HG02885 (cell line): ENCODE data around the gene NAGK.
"Not testable (repeated sequence)": the region's sequence is repeated elsewhere in the genome, so short reads cannot be mapped to it uniquely, and the experiment has no call there.

Source experiments
- ATAC-seq: cut with Tn5 transposase; IDR thresholded peaks from one replicate; pipeline ENCODE4 v1.9.1; 2021; ENCODE audit warnings: mild to moderate bottlenecking; ENCODE audit not compliant: unreplicated experiment, poor library complexity

The NAGK gene

DNA sequence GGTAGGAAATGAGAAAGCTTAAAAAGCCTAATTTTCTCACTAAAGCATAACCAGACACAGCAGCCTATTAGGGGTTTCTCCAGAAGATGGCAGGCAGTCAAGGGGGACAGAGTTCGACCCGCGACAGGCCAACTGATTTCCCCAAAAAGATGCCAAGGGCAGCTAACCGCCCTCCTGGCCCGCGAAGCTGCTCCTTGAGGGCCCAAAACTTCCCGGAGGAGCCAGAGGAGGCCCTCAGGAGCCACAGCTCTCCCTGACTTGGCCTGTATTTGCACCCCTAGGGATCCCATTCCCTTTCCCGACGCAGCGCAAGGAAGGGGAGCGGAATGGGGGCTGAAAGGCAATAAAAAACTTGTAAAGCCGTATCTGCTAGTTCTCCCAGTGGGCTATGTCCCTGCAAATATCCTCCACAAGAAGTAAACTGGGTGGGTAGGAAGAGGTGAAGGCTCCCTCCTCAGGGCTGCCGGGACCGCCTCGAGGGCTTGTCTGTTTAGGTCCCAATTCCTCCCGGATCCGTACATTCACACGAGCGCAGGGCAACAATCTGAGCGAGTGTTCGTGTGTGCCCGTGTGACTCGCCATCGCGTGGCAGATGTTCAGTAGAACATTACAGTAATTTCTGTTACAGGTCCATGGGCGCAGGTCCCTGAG, 756 bp upstream of the NAGK start:
- ATAC-seq: peak; percentile 0

DNA sequence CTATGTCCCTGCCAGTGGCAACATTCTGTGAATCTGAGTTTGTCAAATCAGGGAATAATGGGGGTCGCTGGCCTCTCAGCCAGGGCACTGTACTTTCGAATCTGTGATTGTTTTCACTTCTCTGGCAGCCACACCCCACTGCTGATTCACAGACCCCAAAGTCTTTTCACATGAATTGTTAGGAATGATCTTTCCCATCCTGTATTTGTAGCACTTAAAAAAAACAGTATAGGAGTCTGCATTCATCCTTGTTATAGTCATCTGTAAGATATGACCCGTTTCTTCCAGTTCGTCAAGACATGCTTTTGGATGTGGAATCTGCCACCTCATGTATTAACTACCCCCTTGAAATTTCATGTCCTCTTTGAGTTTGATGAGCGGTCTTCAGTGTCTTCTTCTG, 928 bp downstream of the NAGK start:
- no peak for ATAC-seq

DNA sequence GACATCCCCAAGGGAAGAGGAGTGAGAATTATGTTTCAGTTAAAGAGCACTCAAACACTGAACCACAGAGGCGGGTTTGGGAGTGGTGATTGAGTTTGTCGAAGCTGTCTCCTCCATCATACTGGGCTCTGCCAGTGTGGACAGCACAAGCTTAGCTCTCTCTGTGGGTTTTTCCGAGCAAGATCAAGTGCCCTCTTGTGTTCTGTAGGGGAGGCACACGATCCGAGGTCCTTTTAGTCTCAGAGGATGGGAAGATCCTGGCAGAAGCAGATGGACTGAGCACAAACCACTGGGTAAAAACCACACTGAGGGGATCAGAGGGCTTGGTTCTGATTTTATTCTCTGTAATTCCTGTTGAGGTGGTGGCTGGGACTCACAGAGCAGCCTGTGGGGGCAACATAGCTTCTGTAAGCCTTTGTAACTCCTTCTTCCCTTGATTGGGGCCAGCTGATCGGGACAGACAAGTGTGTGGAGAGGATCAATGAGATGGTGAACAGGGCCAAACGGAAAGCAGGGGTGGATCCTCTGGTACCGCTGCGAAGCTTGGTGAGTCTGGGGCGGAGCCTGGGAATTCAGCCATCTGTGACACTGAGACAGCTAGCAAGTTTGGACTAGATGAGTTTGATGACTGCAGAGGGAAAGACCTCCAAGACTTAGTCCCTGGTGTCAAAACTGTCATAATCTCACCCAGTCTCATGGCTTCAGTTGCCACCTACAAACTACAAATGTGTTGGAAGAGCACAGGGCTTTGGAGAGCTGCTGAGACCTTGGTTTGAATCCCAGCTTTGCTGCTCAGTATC, 2.0 kb downstream of the NAGK start:
- ATAC-seq: no peak

DNA sequence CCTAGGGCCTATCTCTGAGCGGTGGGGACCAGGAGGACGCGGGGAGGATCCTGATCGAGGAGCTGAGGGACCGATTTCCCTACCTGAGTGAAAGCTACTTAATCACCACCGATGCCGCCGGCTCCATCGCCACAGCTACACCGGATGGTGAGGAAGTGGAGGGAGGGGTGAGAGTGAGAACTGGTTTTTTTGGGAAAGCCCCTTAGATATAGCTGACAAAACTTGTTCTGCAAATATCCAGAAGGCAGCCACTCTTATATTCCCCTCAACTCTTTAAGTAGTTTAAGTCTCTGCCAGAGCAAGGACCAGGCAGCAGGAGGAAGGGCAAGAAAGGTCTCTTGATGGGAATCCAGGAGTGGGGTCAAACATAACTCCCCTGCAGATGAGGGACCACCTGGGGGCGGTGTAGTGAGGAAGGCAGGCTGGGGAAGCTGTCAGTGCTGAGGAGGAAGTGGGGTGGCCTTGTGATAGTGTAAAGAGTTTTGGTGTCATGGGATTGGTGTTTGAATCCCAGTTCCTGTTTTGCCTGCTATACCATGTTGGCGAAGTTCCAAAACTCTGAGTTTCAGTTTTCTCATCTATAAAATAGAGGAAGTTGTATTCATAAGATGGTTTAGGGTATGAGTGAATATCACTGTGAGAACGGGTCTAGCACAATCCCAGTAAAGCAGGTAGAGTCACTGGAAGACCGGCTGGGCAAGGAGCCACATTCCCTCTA, 3.4 kb downstream of the NAGK start:
- peak; percentile 36 for ATAC-seq

DNA sequence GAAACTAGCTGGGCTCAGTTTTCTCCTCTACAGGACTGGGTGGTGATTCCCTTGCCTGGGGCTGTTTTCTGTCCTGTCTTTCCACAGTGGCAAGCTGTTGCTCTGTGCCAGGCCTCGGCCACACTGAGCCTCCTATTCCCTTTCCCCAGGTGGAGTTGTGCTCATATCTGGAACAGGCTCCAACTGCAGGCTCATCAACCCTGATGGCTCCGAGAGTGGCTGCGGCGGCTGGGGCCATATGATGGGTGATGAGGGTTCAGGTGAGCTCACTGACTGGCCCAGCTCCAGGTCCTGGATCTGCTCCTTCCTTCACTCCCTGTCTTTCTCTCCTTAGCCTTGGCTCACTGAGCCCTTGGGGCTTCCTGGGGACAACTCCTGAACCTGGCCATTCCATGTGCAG, 4.0 kb downstream of the NAGK start:
- no peak for ATAC-seq

DNA sequence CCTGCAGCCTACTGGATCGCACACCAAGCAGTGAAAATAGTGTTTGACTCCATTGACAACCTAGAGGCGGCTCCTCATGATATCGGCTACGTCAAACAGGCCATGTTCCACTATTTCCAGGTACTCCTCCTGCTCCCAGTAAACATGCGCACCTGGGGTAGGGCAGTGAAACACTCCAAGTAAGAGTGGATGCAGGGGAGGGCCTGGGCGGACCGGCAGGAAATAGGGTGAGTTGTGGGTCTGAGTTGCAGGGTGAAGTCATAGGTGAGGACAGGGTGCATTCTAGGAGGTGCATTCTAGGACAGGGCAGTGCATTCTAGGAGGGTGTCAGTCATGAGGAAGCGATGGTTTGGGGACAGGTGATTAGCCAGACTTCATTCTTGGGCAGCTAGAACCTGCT, 5.0 kb downstream of the NAGK start:
- ATAC-seq: no peak

DNA sequence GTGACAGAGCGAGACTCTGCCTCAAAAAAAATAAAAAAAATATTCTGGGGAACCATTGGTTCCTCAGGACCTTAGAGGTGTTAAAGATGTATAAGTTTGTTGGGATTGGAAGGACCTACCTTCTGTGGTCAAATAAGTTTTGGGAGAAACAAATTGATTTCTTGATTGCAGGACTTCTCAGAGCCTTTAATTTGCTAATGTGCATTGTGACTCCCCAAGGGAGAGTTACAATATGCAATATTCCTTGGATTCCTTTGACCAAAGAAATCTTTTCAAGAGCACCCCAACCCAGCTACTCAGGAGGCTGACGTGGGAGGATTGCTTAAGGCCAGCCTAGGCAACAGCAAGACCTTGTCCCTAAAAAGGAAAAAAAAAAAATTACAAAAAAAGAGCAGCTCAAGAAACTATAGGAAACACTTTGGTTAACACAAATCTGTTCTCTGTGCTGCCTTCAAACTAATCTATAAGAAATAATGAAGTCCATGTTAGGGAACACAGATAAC, 6.5 kb downstream of the NAGK start:
- ATAC-seq: no peak

DNA sequence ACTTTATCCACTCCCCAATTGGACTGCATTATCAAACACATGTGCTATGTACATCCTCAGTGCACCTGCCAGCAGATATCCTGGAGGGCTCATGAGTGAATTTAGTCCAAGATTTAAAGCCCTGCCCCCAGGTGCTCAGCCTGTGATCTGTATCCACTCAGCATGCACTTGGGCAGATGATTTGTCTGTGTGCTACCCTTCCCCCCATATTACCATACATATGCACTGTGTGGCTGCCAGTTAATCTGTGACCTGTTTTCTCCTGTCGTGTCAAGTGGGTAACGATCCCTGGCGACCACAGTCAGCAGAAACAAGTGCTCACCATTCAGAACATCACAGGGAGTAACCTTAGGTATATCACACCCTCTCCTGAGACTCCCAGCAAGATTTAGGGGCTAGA, 10.2 kb downstream of the NAGK start:
- ATAC-seq: no peak

DNA sequence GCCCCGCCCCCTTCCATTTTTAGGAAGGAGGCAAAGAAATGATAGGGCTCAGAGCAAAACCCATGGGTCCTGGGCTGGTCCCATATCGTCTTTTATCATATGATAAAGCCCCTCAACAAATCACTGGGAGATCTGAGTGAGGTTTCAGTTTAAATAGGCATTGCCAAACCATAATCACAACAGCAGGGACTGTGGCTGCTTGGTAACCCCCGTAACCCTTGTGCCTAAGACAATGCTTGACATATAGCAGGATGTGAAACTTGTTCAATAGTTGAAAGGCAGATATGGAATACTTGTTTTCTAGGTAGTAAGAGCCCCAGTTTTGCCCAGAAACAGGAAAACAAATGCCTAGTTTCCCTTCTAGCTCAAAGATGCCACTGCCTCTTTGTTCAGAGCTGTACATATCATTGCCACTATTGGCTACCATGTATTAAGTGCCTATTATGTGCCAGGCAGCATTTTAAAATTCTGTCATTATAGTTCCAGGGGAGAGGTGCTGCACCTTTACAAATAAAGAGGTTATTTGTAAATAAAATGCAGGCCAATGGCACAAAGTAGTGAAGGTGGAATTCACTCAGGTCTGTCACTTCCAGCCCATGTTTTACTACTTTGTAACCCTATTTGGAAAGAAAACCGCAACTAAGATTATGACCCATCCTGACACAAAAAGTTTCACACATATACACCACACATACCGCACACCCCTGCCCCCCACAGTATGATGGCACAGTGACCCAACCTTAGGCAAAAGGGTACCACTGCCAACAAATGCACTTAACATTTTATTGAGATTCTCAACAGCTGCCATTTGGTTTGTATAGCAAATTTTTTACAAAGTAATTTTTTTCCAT, 14.2 kb downstream of the NAGK start:
- ATAC-seq: no peak

DNA sequence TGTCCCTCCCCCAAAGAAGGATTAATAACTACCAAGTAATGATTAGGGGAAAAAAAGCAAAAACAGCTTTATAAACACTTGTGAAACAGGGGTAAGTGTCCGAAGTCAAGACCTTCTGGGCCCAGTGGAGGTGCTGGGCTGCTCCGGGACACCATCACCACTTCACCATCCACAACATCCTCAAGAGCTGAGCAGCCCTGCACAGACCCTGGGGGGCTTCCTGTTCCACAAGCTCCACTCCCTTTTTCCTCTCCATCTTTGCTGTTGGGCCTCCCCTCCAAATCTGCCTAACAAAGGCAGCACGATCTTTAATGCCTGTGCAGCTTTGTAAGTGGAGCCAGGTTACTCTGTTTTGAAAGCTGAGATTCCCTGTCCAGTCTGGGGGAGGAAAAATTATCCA, 14.8 kb downstream of the NAGK start:
- ATAC-seq: not testable (repeated sequence)

DNA sequence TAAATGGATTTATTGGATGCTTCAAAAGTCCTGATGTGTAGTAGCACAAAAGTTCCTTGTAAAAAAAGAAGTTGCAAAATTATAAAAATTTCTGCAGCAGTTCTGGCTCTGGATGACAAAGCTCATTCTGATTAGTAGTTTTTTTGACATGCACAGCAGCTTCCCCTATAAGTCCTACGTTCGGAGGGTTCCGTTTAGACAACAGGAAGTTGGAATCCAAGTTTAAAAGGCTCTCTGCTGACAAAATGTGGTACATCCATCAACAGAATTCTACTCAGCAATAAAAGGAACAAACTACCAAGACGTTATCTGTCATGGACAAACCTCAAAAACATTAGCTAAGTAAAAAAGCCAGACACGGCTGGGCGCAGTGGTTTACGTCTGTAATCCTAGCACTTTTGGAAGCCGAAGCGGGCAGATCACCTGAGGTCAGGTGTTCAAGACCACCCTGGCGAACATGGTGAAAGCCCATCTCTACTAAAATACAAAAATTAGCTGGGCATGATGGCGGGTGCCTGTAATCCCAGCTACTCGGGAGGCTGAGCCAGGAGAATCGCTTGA, 15.4 kb downstream of the NAGK start:
- not testable (repeated sequence) for ATAC-seq

DNA sequence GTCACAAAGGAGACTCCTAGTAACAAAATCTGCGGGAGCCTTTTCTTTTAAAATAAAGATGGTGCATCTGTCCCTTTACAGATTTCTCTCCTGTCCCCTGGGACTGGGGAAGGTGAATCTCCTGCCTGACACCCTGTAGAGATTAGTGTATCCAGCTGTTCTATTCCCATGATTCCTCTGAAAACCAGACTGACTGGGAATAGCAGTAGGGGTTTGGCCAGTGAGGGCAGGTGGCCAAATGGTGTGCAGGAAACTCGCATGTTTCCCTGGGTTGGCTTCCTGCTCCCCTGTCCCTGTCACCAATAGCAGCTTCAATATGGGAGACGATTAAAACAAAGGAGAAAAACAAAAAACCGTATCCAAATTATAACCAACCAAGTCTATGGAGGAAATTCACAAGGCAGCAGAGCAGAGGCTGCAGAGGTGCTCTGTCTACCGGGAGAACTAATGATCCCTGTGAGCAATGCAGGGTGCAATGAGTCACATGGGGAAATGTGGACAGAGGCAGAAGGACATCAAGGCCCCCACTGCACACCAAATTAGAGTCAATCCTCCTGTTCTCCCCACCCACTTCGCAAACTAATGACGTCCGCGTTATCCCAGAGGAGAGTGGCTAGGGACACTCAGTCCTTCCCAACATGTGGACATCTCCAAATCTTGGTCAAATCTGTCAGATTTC, 17.0 kb downstream of the NAGK start:
- not testable (repeated sequence) for ATAC-seq

DNA sequence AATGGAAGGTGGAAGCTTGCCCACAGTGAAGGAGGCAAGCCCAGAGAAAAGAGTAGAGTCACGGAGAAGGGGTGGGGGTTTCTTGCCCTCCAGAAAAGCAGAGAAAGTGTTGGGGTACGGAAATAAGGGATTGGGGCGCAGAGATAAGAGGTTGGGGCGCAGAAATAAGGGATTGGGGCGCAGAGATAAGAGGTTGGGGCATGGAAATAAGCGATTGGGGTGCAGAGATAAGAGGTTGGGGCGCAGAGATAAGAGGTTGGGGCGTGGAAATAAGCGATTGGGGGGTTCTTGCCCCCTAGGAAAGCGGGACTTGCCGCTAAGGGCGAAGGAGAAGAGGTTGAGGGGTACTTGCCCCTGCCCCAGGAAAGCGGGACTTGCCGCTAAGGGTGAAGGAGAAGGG, 21.0 kb downstream of the NAGK start:
- ATAC-seq: not testable (repeated sequence)

DNA sequence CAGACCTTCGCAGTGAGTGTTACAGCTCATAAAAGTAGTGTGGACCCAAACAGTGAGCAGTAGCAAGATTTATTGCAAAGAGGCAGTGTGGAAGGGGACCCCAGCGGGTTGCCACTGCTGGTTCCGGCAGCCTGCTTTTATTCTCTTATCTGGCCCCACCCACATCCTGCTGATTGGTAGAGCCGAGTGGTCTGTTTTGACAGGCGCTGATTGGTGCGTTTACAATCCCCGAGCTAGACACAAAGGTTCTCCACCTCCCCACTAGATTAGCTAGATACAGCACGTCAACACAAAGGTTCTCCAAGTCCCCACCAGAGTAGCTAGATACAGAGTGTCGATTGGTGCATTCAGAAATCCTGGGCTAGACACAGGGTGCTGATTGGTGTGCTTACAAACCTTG, 23.4 kb downstream of the NAGK start:
- ATAC-seq: not testable (repeated sequence)

DNA sequence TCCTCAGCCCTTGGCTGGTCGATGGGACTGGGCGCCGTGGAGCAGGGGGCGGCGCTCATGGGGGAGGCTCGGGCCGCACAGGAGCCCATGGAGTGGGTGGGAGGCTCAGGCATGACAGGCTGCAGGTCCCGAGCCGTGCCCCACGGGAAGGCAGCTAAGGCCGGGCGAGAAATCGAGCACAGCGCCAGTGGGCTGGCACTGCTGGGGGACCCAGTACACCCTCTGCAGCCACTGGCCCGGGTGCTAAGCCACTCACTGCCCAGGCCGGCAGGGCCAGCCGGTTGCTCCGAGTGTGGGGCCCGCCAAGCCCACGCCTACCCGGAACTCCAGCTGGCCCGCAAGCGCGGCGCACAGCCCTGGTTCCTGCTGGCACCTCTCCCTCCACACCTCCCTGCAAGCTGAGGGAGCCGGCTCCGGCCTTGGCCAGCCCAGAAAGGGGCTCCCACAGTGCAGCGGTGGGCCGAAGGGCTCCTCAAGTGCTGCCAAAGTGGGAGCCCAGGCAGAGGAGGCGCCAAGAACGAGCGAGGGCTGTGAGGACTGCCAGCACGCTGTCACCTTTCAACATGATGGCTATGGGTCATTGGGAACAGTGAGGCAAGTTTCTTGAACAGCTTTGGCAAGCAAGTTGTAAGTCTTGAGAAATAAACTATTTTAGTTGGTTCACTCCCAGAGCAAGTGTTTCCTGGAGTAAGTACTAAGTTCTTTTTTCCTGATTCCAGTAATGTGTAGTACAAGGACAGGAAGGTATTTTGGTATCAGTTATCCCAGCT, 24.2 kb downstream of the NAGK start:
- ATAC-seq: not testable (repeated sequence)

DNA sequence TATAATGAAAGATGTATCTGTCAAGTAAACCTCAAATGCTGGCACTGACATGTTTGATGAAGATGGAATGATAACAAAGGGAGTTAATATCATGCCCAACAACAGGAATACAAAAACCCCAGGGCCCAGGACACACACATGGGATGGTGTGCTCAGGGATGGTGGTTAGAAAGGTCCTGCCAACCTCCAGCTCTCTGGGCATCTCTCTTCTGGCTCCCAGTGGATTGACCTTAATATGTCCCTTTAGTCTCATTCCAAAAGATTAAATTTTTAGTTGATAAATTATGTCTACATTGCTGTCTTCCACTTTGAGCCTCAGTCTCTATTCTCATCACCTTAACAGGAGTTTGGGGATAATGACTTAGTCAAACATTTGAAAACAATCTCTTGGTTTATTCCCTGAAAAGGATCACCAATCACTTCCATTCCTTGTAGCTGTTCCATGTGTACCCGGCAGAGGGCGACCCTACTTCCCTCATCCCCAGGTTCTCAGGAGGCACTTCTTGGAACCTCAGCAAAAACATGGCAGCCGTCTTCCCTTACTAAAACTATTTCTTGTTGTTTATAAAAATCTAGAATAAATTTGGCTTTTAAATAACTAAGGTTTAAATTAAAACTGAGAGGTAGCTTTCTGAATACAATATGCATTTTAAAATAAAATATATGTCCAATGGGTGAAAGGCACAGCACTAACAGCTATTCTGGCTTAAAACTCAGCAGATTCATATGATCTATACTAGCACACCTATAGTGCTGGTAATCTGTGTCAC, 31.9 kb downstream of the NAGK start:
- ATAC-seq: peak; percentile 68

DNA sequence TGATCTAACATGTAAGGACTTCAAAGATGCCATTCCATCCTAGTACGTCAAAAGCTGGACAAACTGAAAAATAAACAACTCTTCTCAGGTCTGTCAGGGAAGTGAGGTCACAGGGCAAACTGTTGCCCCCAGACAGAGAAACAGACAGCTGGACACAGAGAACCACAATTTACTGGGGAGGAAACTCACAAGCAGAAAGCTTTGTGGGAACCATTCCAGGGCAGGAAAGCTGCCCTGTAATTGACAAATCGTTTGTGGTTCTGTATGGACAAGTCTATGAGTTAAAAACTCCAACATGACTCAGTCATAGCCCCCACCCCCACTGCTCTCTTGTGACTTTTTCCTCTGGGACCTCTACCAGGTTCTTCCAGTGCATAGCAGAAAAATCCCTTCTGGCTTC, 33.2 kb downstream of the NAGK start:
- no peak for ATAC-seq
